ENCODE measurements around the gene TLR8. TPM values are rescaled to one million over a fixed set of nuclear protein-coding genes. Genes with fewer than 3 reads are reported as not detected.

The TLR8 gene
- total RNA-seq, 2 donors from 2014 or later = 0.35 to 1.6 TPM

- no peak overlapping the region for H3K27ac ChIP-seq
- no peaks in the 10 kb centered on the region for H3K36me3 ChIP-seq
- intact Hi-C loops (cut with DNase I) = no loop called here
- H3K9ac ChIP-seq (ENCODE audit: low read depth in 2 of 2, low read length in 2 of 2) = no peak overlapping the region
- H3K9me3 ChIP-seq = no peaks in the 10 kb centered on the region
- TF ChIP-seq, protein P1, sequence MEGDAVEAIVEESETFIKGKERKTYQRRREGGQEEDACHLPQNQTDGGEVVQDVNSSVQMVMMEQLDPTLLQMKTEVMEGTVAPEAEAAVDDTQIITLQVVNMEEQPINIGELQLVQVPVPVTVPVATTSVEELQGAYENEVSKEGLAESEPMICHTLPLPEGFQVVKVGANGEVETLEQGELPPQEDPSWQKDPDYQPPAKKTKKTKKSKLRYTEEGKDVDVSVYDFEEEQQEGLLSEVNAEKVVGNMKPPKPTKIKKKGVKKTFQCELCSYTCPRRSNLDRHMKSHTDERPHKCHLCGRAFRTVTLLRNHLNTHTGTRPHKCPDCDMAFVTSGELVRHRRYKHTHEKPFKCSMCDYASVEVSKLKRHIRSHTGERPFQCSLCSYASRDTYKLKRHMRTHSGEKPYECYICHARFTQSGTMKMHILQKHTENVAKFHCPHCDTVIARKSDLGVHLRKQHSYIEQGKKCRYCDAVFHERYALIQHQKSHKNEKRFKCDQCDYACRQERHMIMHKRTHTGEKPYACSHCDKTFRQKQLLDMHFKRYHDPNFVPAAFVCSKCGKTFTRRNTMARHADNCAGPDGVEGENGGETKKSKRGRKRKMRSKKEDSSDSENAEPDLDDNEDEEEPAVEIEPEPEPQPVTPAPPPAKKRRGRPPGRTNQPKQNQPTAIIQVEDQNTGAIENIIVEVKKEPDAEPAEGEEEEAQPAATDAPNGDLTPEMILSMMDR (IDR thresholded peaks at IDR 0.05) = no peak
- H3K4me3 ChIP-seq = no peak overlapping the region
- H3K4me1 ChIP-seq = no peaks in the 10 kb centered on the region
- DNase-seq = no peak
- H3K27me3 ChIP-seq = no peaks in the 10 kb centered on the region
These were observed 24.5 kb upstream of the TLR8 start for GRCh38 chrX:12881914-12882313.

- intact Hi-C loops (cut with DNase I) = no loop called here
- no peaks in the 10 kb centered on the region for H3K9me3 ChIP-seq
- no peaks in the 10 kb centered on the region for H3K36me3 ChIP-seq
These were observed 20.9 kb upstream of the TLR8 start for GRCh38 chrX:12885508-12885907.

GRCh38 chrX:12886545-12886944 lies 19.9 kb upstream of the TLR8 start:
- DNase-seq = no peak
- Histone ChIP-seq H3K27ac (no peak overlapping the region), H3K36me3 (no peaks in the 10 kb centered on the region), H3K27me3 (no peaks in the 10 kb centered on the region), H3K4me3 (no peak overlapping the region), H3K4me1 (no peaks in the 10 kb centered on the region), H3K9me3 (no peaks in the 10 kb centered on the region), H3K9ac (ENCODE audit: low read depth in 2 of 2, low read length in 2 of 2) (no peak overlapping the region)
- TF ChIP-seq, protein P1 (IDR thresholded peaks at IDR 0.05) = no peak
- intact Hi-C loops (cut with DNase I) = no loop called here

More at GRCh38 chrX:12885508-12885907, 20.9 kb upstream of the TLR8 start:
- Histone ChIP-seq H3K4me3 (no peak overlapping the region), H3K27me3 (no peaks in the 10 kb centered on the region), H3K9ac (ENCODE audit: low read depth in 2 of 2, low read length in 2 of 2) (no peak overlapping the region), H3K27ac (no peak overlapping the region), H3K4me1 (no peaks in the 10 kb centered on the region)
- no peak for DNase-seq
- TF ChIP-seq, protein P1 (IDR thresholded peaks at IDR 0.05) = no peak

DNA sequence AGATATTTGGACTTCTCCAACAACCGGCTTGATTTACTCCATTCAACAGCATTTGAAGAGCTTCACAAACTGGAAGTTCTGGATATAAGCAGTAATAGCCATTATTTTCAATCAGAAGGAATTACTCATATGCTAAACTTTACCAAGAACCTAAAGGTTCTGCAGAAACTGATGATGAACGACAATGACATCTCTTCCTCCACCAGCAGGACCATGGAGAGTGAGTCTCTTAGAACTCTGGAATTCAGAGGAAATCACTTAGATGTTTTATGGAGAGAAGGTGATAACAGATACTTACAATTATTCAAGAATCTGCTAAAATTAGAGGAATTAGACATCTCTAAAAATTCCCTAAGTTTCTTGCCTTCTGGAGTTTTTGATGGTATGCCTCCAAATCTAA lies 19.3 kb upstream of the TLR8 start:
- H3K27ac ChIP-seq = no peak overlapping the region
- TF ChIP-seq, protein P1 (IDR thresholded peaks at IDR 0.05) = no peak
- H3K9me3 ChIP-seq = no peaks in the 10 kb centered on the region
- no peak for DNase-seq
- H3K27me3 ChIP-seq = no peaks in the 10 kb centered on the region
- no peak overlapping the region for H3K4me3 ChIP-seq
- no peaks in the 10 kb centered on the region for H3K36me3 ChIP-seq
- H3K9ac ChIP-seq (ENCODE audit: low read depth in 2 of 2, low read length in 2 of 2) = no peak overlapping the region
- intact Hi-C loops (cut with DNase I) = no loop called here
- no peaks in the 10 kb centered on the region for H3K4me1 ChIP-seq

GRCh38 chrX:12887767-12888166 lies 18.7 kb upstream of the TLR8 start:
- Histone ChIP-seq H3K4me3 (no peak overlapping the region), H3K36me3 (no peaks in the 10 kb centered on the region), H3K9me3 (no peaks in the 10 kb centered on the region), H3K27ac (no peak overlapping the region), H3K27me3 (no peaks in the 10 kb centered on the region), H3K9ac (ENCODE audit: low read depth in 2 of 2, low read length in 2 of 2) (no peak overlapping the region), H3K4me1 (no peaks in the 10 kb centered on the region)
- TF ChIP-seq, protein P1 (IDR thresholded peaks at IDR 0.05) = no peak
- DNase-seq = no peak
- intact Hi-C loops (cut with DNase I) = no loop called here
